IMR-90 (cell line): ENCODE data around the gene MALRD1.

ENCODE experiments used
- CEBPB ChIP-seq: IDR thresholded peaks from 2 replicates; pipeline ENCODE4 v1.6.1; 2012; ENCODE audit warnings: low read depth, low read length, improper control_type of control experiment
- CHD1 ChIP-seq: IDR thresholded peaks from 2 replicates; pipeline ENCODE4 v1.6.1; 2012; ENCODE audit warnings: low read depth, low read length, improper control_type of control experiment
- CTCF ChIP-seq: conservative IDR thresholded peaks from 2 replicates; pipeline ENCODE4 v1.5.1; 2012; ENCODE audit warnings: mild to moderate bottlenecking, low read depth, low read length, improper control_type of control experiment
- FOS ChIP-seq: fragments of 150-350 bp; IDR thresholded peaks from 2 replicates; pipeline ENCODE4 v1.6.1; 2016; ENCODE audit warnings: low read depth, low read length
- MAFK ChIP-seq: IDR thresholded peaks from 2 replicates; pipeline ENCODE4 v1.6.1; 2012; ENCODE audit warnings: low read depth, low read length, improper control_type of control experiment
- MAZ ChIP-seq: IDR thresholded peaks from 2 replicates; pipeline ENCODE4 v1.6.1; 2012; ENCODE audit warnings: low read depth, mild to moderate bottlenecking, low read length, improper control_type of control experiment, moderate library complexity, borderline replicate concordance
- MXI1 ChIP-seq: IDR thresholded peaks from 2 replicates; pipeline ENCODE4 v1.6.1; 2012; ENCODE audit warnings: low read depth, mild to moderate bottlenecking, low read length, moderate library complexity, borderline replicate concordance
- NFE2L2 ChIP-seq: fragments of 150-350 bp; IDR thresholded peaks from 2 replicates; pipeline ENCODE4 v1.6.1; 2016; ENCODE audit warnings: low read depth, mild to moderate bottlenecking, low read length
- POLR2A ChIP-seq: IDR thresholded peaks from 2 replicates; pipeline ENCODE4 v1.6.1; 2012; ENCODE audit warnings: mild to moderate bottlenecking, low read depth, low read length
- RAD21 ChIP-seq: IDR thresholded peaks from 2 replicates; pipeline ENCODE4 v1.6.1; 2012; ENCODE audit warnings: low read length, improper control_type of control experiment
- RFX5 ChIP-seq: IDR thresholded peaks from 2 replicates; pipeline ENCODE4 v1.8.0; 2012; ENCODE audit warnings: low read depth, mild to moderate bottlenecking, low read length, moderate library complexity
- SMC3 ChIP-seq: fragments of 150-350 bp; IDR thresholded peaks from 2 replicates; pipeline ENCODE4 v1.6.1; 2016; ENCODE audit warnings: low read depth, mild to moderate bottlenecking, antibody characterized with exemption, low read length, moderate library complexity
- USF2 ChIP-seq: fragments of 150-350 bp; IDR thresholded peaks from 2 replicates; pipeline ENCODE4 v1.6.1; 2017; ENCODE audit warnings: mild to moderate bottlenecking, antibody characterized with exemption, low read length, low read depth
- TF ChIP-seq, protein P1 (sequence below): fragments of 150-350 bp; IDR thresholded peaks from 2 replicates; pipeline ENCODE4 v1.6.1; 2016; ENCODE audit warnings: low read depth, mild to moderate bottlenecking, low read length, moderate library complexity, borderline replicate concordance

DNA sequence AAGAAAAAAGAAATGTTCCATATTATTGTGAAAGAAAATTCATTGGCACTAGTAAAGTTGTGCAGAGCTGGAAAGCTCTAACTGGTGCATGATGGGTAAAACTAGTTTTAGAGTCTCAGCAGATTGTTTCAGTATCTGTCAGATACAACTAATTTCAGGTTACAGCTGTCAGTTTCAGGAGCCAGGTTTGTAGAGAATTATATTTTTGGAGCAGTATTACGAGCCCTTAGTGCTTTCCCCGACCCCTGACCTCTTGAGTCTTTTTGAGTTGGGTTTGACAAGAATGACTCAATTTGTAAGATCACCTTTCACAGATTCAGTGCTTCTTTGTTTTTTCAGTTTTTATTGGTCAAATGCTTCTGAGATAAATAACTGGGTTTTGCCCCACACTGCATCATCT lies 401.3 kb downstream of the MALRD1 start:
- TF ChIP-seq POLR2A (no peak), CTCF (no peak), NFE2L2 (no peak), RAD21 (no peak), RFX5 (no peak), FOS (no peak), CHD1 (no peak), MAFK (no peak), MXI1 (no peak), MAZ (no peak), USF2 (no peak), CEBPB (no peak), SMC3 (no peak)
- TF ChIP-seq, protein P1, sequence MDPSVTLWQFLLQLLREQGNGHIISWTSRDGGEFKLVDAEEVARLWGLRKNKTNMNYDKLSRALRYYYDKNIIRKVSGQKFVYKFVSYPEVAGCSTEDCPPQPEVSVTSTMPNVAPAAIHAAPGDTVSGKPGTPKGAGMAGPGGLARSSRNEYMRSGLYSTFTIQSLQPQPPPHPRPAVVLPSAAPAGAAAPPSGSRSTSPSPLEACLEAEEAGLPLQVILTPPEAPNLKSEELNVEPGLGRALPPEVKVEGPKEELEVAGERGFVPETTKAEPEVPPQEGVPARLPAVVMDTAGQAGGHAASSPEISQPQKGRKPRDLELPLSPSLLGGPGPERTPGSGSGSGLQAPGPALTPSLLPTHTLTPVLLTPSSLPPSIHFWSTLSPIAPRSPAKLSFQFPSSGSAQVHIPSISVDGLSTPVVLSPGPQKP = no peak
